OCI-LY3 (cell line): ENCODE data around the gene RAD9B.
"Not testable (repeated sequence)": the region's sequence is repeated elsewhere in the genome, so short reads cannot be mapped to it uniquely, and the experiment has no call there.

ENCODE experiments used
- H2AFZ ChIP-seq: fragments of 200-600, 300-600 bp; shearing (Covaris generic); 2 replicates; pipeline ENCODE4 v1.6.0; 2014; ENCODE audit warnings: antibody characterized with exemption, low read depth, low read length
- H3K27ac ChIP-seq: fragments of 200-600, 300-600 bp; sonication (generic); 2 replicates; pipeline ENCODE4 v1.5.1; 2014; ENCODE audit warnings: mild to moderate bottlenecking, low read length, moderate library complexity, mixed read lengths
- H3K27me3 ChIP-seq: fragments of 200-600, 300-600 bp; sonication (generic); 2 replicates; pipeline ENCODE4 v1.6.1; 2014; ENCODE audit warnings: low read depth, low read length, mixed read lengths
- H3K36me3 ChIP-seq: fragments of 200-600, 300-600 bp; sonication (generic); replicated peaks from 2 replicates; pipeline ENCODE3; 2014; ENCODE audit warnings: low read depth, low read length, mixed read lengths
- H3K4me1 ChIP-seq: fragments of 300-600, 200-600 bp; sonication (generic); 2 replicates; pipeline ENCODE4 v1.6.1; 2014; ENCODE audit warnings: low read length, mixed read lengths
- H3K4me2 ChIP-seq: fragments of 200-600, 300-600 bp; sonication (generic); 2 replicates; pipeline ENCODE4 v1.6.1; 2014; ENCODE audit warnings: low read length, mixed read lengths
- H3K4me3 ChIP-seq: fragments of 300-600, 200-600 bp; sonication (generic); 2 replicates; pipeline ENCODE4 v1.5.1; 2014; ENCODE audit warnings: antibody characterized with exemption, mild to moderate bottlenecking, low read length, moderate library complexity
- H3K79me2 ChIP-seq: fragments of 300-600, 200-600 bp; shearing (Covaris generic); 2 replicates; pipeline ENCODE4 v1.6.1; 2014; ENCODE audit warnings: mild to moderate bottlenecking, low read length, mixed read lengths
- H3K9ac ChIP-seq: fragments of 300-600, 200-600 bp; shearing (Covaris generic); 2 replicates; pipeline ENCODE4 v1.6.0; 2014; ENCODE audit warnings: mild to moderate bottlenecking, low read length, moderate library complexity
- H3K9me3 ChIP-seq: fragments of 200-600, 300-600 bp; shearing (Covaris generic); 2 replicates; pipeline ENCODE4 v1.6.1; 2014; ENCODE audit warnings: low read length, mixed read lengths; ENCODE audit not compliant: insufficient read depth
- H4K20me1 ChIP-seq: fragments of 200-600, 300-600 bp; sonication (generic); 2 replicates; pipeline ENCODE4 v1.6.1; 2016; ENCODE audit warnings: low read length, mixed read lengths; ENCODE audit not compliant: insufficient read depth
- EZH2phosphoT487 ChIP-seq: fragments of 200-600 bp; shearing (Covaris generic); IDR thresholded peaks from 2 replicates; pipeline ENCODE4 v1.6.1; 2018; ENCODE audit warnings: antibody characterized with exemption, mixed run types, low read depth
- TF ChIP-seq, protein P1 (sequence below): fragments of 200-600, 300-600 bp; sonication (generic); IDR thresholded peaks from 2 replicates; pipeline ENCODE4 v1.5.1; 2014; ENCODE audit warnings: antibody characterized with exemption, low read length, low read depth

Gene RAD9B

DNA sequence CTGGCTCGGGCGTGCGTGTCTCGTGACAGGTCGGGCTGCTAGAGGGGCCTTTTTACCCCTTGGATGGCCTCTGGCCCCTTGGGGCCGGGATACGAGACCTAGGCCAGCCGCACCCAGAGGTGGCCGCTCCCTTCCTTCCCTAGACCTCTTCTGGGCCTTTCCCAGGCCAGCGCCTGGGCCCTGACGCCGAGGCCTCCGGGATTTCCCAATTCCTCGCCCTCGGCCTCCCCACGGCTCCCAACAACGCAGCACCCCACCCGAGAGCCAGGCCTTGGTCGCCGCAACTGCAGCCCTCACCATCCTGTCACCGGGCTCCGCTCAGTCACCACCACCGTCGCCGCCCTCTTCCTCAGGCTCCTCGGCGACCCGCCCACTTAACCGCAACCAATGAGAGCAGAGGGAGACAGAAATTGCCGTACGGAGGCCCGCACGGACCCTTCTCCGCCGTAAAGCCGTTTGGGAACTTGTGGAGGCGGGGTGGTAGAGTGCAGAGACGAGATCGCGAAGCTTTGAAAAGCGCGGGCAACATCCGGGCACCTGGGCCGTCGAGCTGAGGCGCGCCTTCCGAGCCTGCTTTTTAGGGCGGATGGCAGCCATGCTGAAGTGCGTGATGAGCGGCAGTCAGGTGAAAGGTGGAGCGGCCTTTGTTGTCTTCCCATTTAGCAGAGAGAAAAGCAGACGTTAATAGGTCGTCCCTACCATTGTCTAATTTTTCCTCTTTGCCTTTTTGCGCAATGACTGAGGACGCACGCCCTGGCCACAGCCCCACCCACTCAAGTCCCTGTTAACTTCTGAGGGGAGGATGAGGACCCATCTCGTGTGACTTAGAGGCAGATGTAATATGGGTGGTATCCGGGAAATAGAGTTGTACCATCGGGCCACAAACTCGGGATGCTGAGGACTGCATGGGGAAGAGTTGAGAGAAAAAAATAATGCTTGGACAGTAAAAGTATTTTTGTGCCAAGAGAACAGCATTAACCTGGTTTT, at the start of gene RAD9B, which contains the start of gene VPS29:
Gene RAD9B (plus strand): TSS at position 580 of the 987 bp plus-strand sequence. CDS start 7 bp downstream, at position 587.
Gene VPS29 (minus strand): TSS at position 360 of the 987 bp plus-strand sequence. CDS start 60 bp downstream, at position 300.
- Histone ChIP-seq H2AFZ (peak within 1 kb of the TSS; percentile 94), H3K9me3 (no peaks in the 10 kb centered on the region), H3K36me3 (peaks cover 9% of the 10 kb centered on the region), H3K27ac (peak within 1 kb of the TSS; percentile 73), H4K20me1 (no peaks in the 10 kb centered on the region), H3K79me2 (peaks cover 37% of the 10 kb centered on the region), H3K4me2 (peak within 1 kb of the TSS; percentile 91), H3K9ac (peak within 1 kb of the TSS; percentile 82), H3K4me1 (peaks cover 18% of the 10 kb centered on the region), H3K4me3 (peak within 1 kb of the TSS; percentile 88), H3K27me3 (no peaks in the 10 kb centered on the region)
- TF ChIP-seq, protein P1, sequence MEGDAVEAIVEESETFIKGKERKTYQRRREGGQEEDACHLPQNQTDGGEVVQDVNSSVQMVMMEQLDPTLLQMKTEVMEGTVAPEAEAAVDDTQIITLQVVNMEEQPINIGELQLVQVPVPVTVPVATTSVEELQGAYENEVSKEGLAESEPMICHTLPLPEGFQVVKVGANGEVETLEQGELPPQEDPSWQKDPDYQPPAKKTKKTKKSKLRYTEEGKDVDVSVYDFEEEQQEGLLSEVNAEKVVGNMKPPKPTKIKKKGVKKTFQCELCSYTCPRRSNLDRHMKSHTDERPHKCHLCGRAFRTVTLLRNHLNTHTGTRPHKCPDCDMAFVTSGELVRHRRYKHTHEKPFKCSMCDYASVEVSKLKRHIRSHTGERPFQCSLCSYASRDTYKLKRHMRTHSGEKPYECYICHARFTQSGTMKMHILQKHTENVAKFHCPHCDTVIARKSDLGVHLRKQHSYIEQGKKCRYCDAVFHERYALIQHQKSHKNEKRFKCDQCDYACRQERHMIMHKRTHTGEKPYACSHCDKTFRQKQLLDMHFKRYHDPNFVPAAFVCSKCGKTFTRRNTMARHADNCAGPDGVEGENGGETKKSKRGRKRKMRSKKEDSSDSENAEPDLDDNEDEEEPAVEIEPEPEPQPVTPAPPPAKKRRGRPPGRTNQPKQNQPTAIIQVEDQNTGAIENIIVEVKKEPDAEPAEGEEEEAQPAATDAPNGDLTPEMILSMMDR = no peak
- TF ChIP-seq EZH2phosphoT487 = no peak

DNA sequence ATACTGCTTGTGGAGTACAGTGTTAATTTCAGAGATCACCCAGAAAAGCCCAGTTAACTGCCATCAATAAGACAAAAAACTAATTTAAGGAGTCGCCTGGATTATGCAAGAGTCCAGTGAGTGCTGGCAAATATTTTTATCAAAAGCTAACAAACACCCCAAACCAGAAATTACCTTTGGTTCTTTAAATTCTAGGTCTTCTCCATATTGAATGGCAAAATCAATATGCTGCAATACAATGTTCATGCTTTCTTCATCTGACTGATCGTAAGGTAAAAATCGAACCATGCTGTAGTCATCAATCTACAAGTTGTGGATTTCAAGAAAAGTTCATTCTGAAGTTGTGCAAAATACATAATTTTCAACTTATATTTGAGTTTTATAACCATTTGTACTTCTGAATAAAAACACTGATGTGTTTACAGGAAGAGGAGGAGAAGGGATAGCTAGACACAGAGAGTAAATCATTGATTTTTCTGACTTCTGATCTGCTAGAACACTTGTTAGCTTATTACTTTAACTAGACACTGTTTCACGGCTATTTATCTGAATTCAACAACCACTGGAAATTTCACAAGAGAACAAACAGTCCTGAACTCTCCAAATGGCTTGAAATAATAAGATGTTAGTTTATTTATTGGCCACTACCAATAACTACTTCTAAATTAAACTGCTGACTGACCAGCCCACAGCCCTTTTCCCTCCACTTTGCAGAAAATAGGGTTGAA, 48.4 kb upstream of the RAD9B start:
- H3K9ac ChIP-seq = no peak overlapping the region
- no peaks in the 10 kb centered on the region for H4K20me1 ChIP-seq
- H3K79me2 ChIP-seq = peaks cover 15% of the 10 kb centered on the region
- H3K4me3 ChIP-seq = no peak overlapping the region
- TF ChIP-seq, protein P1 = no peak
- no peak for TF ChIP-seq EZH2phosphoT487
- H3K36me3 ChIP-seq = peaks cover 22% of the 10 kb centered on the region
- H2AFZ ChIP-seq = no peak overlapping the region
- peaks cover 26% of the 10 kb centered on the region for H3K4me1 ChIP-seq
- no peak overlapping the region for H3K4me2 ChIP-seq
- no peaks in the 10 kb centered on the region for H3K9me3 ChIP-seq
- H3K27ac ChIP-seq = no peak overlapping the region
- no peaks in the 10 kb centered on the region for H3K27me3 ChIP-seq

DNA sequence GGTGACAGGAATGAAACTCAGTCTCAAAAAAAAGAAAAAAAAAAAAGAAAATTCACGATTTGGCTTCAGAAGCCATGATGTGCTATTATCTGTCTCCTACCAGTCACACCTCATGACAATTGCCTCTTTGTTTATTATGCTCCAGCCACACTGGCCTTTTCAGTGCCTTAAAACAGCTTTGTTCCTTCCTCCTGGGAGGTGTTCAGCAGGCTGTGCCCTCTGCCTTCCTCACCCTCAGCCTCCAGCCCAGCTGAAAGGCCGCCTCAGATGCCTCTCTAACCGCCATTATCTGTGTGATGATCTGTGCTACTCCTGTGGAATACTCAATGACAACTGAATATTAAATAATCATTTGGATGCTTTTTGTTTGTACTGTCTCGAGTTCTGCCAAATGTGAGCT, 43.4 kb upstream of the RAD9B start:
- TF ChIP-seq EZH2phosphoT487 = no peak
- TF ChIP-seq, protein P1 = no peak
- H3K4me2 ChIP-seq = no peak overlapping the region
- no peak overlapping the region for H3K9ac ChIP-seq
- no peak overlapping the region for H3K4me3 ChIP-seq
- peaks cover 7% of the 10 kb centered on the region; the same call in 1 of the 2 replicates for H3K79me2 ChIP-seq
- H3K27ac ChIP-seq = no peak overlapping the region
- H3K4me1 ChIP-seq = peaks cover 19% of the 10 kb centered on the region
- H3K36me3 ChIP-seq = peaks cover 21% of the 10 kb centered on the region
- H2AFZ ChIP-seq = no peak overlapping the region
- H3K9me3 ChIP-seq = no peaks in the 10 kb centered on the region
- H4K20me1 ChIP-seq = no peaks in the 10 kb centered on the region
- no peaks in the 10 kb centered on the region for H3K27me3 ChIP-seq

DNA sequence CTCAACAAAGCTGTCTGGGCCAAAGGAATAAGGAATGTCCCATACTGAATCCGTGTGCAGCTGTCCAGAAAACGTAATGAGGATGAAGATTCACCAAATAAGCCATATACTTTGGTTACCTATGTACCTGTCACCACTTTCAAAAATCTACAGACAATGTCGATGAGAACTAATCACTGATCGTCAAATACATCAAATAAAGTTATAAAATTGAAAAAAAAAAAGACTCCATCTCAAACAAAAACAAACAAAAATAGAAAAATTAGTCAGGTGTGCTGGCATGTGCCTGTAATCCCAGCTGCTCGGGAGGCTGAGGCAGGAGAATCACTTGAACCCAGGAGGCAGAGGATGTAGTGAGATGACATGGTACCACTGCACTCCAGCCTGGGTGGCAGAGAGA, 40.9 kb upstream of the RAD9B start:
- not testable (repeated sequence) for H3K27ac ChIP-seq, H2AFZ ChIP-seq, H4K20me1 ChIP-seq, H3K79me2 ChIP-seq, H3K9ac ChIP-seq, H3K9me3 ChIP-seq, H3K27me3 ChIP-seq, H3K4me2 ChIP-seq, H3K4me3 ChIP-seq
- Histone ChIP-seq H3K4me1 (peaks cover 13% of the 10 kb centered on the region), H3K36me3 (peaks cover 20% of the 10 kb centered on the region)
